Prostate gland (tissue), 2 donors: Measurements from ENCODE around the gene ACTR5.

Source experiments
- POLR2A ChIP-seq: fragments of 450-650 bp; IDR thresholded peaks from one replicate; pipeline ENCODE4 v1.6.1; 2016; ENCODE audit warnings: antibody characterized with exemption, mild to moderate bottlenecking
- TF ChIP-seq, protein P1 (sequence below), 4 experiments: fragments of 200-600 bp in 2 of 4; fragments of 450-650 bp in 2 of 4; sonication (generic) in 2 of 4; IDR thresholded peaks; 1 replicate in 3 of 4; 2 replicates in 1 of 4; pipeline ENCODE4 v1.5.1; 2016 to 2019; ENCODE audit warnings: antibody characterized with exemption in 4 of 4, mild to moderate bottlenecking in 2 of 4, moderate library complexity in 2 of 4

DNA sequence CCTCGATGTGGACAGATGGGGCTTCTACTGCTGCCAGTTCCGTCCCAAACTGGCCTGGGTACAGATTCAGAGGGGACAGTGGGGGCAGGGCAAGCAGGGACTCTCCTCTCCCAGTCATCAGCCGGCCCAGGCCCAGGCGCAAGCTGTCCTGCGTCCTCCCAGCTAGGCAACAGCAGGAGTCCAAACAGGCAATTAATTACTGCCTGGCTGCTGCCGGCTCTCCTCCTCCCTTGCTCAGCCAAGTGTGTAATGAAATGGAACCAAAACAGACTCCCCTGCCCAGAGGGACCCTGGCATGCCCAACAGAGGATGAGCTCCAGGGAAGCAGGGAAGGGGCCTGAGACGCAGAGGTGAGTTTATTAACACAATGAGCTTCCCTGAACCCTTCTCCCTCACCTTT, 41.8 kb upstream of the ACTR5 start:
- no peak for TF ChIP-seq POLR2A
- TF ChIP-seq, protein P1, sequence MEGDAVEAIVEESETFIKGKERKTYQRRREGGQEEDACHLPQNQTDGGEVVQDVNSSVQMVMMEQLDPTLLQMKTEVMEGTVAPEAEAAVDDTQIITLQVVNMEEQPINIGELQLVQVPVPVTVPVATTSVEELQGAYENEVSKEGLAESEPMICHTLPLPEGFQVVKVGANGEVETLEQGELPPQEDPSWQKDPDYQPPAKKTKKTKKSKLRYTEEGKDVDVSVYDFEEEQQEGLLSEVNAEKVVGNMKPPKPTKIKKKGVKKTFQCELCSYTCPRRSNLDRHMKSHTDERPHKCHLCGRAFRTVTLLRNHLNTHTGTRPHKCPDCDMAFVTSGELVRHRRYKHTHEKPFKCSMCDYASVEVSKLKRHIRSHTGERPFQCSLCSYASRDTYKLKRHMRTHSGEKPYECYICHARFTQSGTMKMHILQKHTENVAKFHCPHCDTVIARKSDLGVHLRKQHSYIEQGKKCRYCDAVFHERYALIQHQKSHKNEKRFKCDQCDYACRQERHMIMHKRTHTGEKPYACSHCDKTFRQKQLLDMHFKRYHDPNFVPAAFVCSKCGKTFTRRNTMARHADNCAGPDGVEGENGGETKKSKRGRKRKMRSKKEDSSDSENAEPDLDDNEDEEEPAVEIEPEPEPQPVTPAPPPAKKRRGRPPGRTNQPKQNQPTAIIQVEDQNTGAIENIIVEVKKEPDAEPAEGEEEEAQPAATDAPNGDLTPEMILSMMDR (IDR thresholded peaks at IDR 0.05), result no peak
